NCI-H1930 (cell line): ENCODE results near the gene SMAD2.
"Not testable (repeated sequence)": the region's sequence is repeated elsewhere in the genome, so short reads cannot be mapped to it uniquely, and the experiment has no call there.

Source experiments
- DNase-seq, 2 experiments: peaks; one replicate each; lab custom pipeline; 2025; lab: John Stamatoyannopoulos, UW

Gene SMAD2

GRCh38 chr18:47930199-47930930 lies at the start of gene SMAD2:
Gene SMAD2, minus strand, starts transcription at chr18:47930659. Its CDS starts 33,903 bp downstream, at chr18:47896756.
- DNase-seq, result peak in 1 of 2 experiments; percentile 78

DNA sequence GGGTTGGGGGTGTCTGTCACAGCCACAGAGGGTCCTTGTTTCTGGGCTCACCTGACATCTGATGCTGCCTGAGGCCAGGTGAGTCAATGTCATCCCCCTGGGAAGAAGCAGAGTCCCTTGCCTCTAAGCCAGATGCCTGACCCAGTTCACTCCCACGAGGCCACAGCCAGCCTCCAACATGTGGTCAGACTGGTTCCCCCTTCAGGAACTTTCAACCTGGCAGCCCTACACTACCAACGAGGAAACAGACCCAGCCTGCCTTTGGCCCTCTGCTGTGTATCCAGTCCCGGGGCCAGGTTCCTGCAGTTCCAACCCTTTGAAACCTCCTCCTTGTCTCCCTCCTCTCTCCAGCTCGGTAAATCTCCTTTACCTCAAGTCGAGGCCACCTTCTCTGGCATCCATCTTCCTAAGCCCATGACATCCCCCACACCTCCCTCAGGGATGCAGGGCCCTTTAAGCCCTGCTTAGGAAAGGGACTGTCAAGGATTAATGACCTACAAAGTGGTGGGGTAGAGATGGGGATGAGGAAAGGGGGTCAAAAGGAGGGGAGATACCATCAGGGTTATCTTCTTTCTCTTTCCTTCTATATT lies 49.2 kb upstream of the SMAD2 start:
- DNase-seq, result no peak

DNA sequence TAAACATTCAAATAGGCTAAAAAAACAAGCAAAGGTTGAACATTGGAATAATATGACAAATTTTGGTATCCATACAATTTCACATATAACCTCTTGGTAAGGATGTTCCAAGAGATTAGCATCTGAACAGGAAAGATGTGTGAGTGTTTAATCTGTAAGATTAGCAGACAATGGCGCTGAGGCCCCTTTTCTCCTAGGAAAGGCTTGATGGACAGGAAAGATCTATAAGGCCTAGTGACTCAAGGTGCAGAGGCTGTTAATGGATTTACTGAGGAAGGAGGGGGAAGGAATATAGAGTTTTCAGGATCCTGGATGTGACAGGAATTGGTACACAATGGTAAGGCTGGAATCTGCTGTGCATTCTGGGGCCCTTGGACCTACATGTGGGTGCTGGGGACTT lies 48.1 kb upstream of the SMAD2 start:
- no peak for DNase-seq

DNA sequence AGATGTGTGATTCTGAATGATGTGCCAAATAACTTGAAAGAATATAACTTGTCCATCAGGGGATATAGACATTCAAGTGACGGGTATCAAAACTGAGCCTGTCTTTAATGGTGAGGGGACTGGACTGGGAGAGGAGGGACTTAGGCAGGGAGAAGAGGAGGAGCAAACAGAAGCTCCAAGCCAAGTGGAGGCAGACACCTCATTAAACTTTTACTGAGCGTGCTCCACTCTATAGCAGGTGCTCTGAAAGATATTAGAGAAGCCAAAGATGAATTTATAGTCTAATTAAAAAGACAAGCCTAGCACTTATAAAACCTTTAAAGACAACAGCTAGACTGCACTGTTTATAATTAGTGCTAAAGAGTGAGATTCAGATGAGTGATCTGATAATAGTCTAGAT lies 47.7 kb upstream of the SMAD2 start:
- DNase-seq, result no peak

- no peak for DNase-seq
Observed at GRCh38 chr18:47975701-47976100, 45.2 kb upstream of the SMAD2 start.

DNA sequence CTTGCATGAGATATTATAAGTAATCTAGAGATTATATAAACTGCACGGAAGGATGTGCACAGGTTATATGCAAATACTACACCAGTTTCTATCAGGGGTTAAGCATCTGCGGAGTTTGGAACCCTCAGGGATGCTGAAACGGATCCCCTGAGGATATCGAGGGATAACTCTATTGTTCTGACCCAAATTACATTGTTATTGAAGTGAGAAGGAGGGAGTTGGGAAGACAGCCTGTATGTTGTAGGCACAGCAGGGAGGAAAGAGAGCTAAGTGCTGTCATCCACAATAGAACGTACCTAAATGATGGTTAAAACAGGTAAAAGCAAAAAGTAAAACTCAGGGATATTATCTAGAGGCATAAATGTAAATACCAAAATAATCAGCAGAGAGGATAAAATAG lies 44.6 kb upstream of the SMAD2 start:
- no peak for DNase-seq

DNA sequence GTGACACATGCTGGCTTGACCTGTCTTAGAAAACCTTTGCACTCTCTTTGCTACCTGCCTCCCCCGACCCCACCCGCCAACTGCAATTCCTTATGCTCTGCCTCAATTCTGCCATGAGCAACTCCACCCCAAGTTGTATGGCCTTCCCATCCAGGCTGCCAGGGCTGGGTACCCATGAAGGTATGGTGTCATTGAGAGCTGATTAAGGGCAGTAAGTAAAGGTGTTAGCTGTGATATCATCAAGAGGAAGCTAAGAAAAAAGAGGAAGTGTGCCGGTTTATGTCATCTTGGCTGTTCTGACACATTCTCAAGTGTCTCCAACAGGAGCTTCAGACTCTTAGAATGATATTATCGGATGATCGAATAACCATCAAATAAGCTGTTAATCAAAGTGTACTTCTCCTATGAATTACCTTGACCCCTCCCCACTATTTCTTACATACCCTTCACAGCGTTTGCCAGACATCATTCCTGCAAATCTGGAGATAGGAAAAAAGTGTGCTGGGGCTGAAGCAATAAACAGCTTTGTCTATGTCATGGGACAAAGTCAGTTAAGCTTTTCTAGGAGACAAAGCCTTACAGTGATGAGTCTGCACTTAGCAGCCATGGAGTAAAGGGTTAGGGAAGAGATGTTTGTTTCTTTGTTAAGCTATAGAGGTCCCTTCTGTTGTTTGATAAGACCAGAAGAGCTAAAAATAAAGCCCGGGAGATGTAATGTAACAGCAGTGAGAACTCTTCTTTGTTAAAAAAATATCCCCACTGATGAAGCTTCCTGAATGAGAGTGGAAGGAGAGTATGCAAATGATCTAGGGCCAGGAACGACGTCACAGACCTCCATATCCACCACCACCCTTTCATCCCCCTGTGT lies 40.4 kb upstream of the SMAD2 start:
- no peak for DNase-seq

DNA sequence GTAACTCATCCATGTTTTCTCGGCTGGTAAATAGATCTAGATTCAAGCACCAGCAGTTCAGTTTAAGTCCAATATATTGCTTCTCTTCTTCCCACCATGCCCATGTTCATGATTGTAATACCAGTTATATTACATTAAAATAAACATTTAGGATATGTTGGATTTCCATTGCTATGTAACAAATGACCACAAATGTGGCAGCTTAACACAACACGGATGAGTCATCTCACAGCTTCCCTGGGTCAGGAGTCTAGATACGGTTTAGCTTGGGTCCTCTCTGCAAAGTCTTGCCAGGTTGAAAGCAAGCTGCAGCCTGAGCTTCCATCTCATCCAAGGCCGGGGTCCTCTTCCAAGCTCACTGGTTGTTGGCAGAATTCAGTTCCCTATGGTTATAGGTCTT lies 39.4 kb upstream of the SMAD2 start:
- DNase-seq, result no peak

DNA sequence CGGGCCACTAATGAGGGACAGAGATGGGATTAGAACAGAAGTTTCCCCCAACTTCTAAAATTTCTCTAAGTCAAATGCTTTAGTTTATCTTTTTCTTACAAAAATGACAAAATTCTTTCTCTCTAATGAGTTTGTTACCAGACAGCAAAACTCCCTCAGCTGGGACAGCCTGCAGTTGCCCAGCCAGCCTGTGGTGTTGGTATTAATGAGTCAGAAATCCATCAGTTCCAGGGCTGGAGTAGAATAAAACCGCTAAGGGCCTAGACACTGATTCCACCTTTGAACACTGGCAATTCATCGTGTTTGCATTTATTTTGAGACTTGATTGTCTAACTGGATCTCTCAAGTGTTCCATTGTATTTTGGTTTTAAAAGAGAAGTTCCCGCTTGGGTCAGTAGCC lies 38.3 kb upstream of the SMAD2 start:
- DNase-seq, result no peak

DNA sequence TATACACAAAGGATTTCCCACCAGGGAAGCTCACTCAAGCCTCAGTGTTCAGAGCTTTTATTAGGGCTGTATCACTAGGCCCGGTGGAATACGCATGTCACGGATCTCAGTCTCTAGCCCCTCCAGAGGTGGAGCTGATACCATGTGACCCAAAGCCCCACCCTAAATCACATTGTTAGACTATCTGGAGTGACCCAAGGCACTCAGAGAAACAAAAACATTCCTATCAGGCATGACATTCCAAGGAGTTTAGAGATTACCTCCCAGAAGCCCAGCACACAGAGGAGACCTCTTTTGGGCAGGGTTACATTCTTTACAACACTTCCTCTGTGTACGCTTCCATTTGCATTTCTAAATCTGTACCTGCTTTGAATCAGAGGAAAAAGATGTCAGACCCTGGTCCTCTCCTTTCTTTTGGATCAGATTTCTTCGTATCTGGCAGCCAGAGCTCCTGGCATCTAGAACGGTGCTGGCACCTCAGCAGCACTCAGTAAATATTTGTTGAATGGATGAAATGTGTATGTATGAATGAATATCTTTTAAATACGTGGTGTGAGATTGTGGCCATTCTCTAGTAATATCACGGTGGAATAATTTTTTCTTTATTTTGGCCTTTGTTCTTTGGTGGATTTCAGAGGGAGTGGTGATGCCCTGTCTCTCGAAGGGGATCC lies 37.7 kb upstream of the SMAD2 start:
- DNase-seq, result no peak

- no peak for DNase-seq
Observed at GRCh38 chr18:47964053-47964452, 33.6 kb upstream of the SMAD2 start.

GRCh38 chr18:47961003-47961402 lies 30.5 kb upstream of the SMAD2 start:
- DNase-seq, result not testable (repeated sequence)

DNA sequence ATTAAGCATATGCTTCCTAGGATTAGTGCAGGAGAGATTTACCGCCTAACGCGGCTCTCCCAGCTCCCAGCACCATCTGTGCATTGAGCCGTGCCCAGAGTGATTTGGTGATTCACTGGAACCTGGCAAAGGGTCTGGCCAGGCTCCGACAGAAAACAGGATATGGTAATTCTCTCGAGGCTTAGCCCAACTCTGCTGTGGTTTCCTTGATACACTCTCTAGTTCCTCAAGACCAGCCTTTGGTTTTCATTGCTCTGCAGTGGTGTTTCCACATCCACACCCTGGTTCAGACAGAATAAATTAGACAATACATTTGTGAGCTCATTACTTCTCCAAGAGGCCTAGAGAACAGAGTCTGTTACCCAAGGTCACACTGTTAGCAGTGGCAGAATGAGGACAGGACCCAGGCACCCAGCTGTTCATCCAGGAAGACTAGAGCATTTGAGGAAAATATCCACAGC lies 23.0 kb upstream of the SMAD2 start:
- no peak for DNase-seq

GRCh38 chr18:47950511-47950910 lies 20.1 kb upstream of the SMAD2 start:
- no peak for DNase-seq

DNA sequence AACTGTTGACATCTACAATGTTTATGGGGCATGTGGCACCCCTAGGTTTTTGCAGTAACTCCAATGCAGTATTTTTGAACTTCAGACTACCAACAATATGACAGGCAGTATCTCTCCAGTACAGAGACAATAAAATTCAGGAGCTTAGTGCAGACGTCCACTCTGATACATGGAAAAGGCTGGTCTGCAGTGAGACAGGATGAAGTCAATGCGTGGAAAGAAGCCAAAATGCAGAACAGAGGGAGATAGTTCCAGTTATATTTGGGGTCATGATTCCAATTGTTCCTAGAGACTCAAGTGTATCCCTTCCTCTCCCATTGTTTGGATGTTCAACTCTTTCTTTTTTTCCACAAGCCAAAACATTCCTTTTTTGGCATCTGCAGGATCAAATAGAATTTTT lies 18.7 kb upstream of the SMAD2 start:
- DNase-seq, result no peak

DNA sequence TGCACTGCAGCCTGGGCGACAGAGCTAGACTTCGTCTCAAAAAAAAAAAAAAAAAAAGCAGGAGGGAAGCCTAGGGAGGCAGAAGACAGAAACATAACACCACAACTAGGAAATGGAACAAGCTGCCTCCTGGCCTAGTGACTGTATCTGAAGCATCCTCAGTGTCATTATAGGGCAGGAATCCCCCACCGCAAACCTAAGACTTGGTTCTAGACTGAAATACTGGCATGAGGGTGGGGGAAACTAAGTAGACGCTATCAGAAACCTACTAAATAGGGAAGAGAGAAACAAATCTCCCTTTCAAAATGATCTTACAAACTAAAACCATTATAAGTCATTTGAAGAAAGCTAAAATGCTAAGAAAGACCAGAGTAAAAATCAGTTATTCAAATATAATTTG lies 16.4 kb upstream of the SMAD2 start:
- no peak for DNase-seq

DNA sequence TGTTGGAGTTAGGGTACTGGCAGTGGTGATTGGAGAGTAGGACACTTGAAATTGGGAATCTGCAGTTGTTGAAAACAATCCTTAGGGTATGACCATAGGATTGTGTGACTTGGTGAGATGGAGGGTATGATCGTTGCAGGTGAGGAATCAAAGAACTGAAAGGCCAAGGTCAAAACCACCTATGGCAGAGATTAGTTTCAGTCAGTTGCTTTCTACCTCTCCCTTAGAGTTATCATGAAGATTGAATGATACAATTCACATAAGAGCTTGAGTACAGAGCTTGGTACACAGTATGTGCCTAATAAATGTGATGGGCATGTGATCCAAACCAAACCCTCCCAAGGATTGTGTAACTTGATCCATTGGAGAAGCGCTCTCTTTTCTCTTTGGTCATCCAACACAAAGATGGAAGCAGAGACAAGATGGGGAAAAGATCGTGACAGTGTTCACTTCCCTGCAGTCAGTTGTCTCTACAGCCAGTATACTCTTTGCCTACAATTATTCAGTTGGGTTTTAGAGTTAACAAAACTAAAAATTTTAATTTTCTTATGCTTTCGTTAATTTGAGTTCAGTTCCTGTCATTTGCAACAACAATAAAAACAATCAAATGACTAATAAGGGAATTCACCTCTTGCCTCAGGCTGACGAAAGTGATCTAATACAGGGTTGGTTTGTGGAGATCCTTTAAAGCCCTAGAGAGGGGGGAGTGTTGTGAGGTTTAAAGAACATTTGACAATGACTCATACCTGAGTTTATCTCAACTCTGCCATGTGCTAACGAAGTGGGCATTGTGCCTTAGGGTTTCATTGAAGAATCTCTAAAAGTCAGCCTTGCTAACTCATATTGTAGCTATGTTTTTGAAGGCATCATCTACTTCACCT lies 14.8 kb upstream of the SMAD2 start:
- no peak for DNase-seq

- DNase-seq, result no peak
Observed at GRCh38 chr18:47936952-47937351, 6.5 kb upstream of the SMAD2 start.

GRCh38 chr18:47935321-47936055 lies 5.0 kb upstream of the SMAD2 start:
- no peak for DNase-seq

- no peak for DNase-seq
Observed at GRCh38 chr18:47932603-47933002, 2.1 kb upstream of the SMAD2 start.

DNA sequence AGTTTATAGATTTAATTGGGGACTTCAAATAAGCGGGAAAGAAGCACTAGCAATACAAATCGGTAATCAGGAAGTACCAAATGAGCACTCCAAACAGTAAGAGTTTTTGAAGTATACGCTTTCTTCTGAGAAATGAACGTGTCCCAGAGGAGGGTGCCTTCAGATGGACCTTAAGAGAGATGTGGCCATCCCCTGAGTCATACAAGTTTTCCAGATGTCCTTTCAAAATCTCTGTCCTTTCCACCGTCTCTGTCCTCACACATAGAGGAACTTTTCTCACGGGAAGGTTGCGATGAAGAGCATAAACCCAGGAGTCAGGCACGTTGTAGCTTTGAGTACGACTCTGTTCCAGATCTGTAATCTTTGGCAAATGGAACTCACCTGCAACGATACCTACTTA lies 1.7 kb upstream of the SMAD2 start:
- no peak for DNase-seq
